T-helper 17 cell (primary cell): ENCODE data around the gene TMEM217. TPM values are rescaled to one million over a fixed set of nuclear protein-coding genes. Genes with fewer than 3 reads are reported as not detected.
A peak's percentile ranks its signal among the peaks of the same experiment; 100 is the strongest.
"Not testable (repeated sequence)": the region's sequence is repeated elsewhere in the genome, so short reads cannot be mapped to it uniquely, and the experiment has no call there.

Experiments
- ATAC-seq: fragments of 150-1000 bp; cut with Tn5 transposase; 2 replicates; pipeline ENCODE4 v1.10.0; 2021; ENCODE audit warnings: mild to moderate bottlenecking, moderate library complexity
- DNase-seq, 3 donors: peaks; one replicate each; pipeline versions ENCODE4 v3.0.0 to v3.0.0-alpha.2; 2020 to 2021
- H3K9me3 ChIP-seq: one replicate; pipeline ENCODE4 v1.7.0; 2013; ENCODE audit warnings: low read length, mild to moderate bottlenecking; ENCODE audit not compliant: control insufficient read depth, poor library complexity, severe bottlenecking
- H3K27ac Mint-ChIP-seq: one replicate; pipeline ENCODE4 v1.8.0; 2022; ENCODE audit warnings: mild to moderate bottlenecking, moderate library complexity, mixed read lengths
- H3K27me3 Mint-ChIP-seq: one replicate; pipeline ENCODE4 v1.8.0; 2022; ENCODE audit warnings: mixed read lengths
- H3K36me3 Mint-ChIP-seq: one replicate; pipeline ENCODE4 v1.8.0; 2022; ENCODE audit warnings: low read depth, mixed read lengths
- H3K4me1 Mint-ChIP-seq: one replicate; pipeline ENCODE4 v1.8.0; 2022; ENCODE audit warnings: mild to moderate bottlenecking, mixed read lengths
- H3K4me3 Mint-ChIP-seq: one replicate; pipeline ENCODE4 v1.8.0; 2022; ENCODE audit warnings: mild to moderate bottlenecking, moderate library complexity, mixed read lengths
- total RNA-seq, 4 donors: library from RNA in 2 of 4; stranded (reverse) in 2 of 4; gene quantifications; one replicate each; pipeline ENCODE4 v1.2.3 and lab custom pipeline; 2022 to 2026

TMEM217 gene
- total RNA-seq, 2 donors from 2014 or later, result 0.37 to 2.0 TPM

DNA sequence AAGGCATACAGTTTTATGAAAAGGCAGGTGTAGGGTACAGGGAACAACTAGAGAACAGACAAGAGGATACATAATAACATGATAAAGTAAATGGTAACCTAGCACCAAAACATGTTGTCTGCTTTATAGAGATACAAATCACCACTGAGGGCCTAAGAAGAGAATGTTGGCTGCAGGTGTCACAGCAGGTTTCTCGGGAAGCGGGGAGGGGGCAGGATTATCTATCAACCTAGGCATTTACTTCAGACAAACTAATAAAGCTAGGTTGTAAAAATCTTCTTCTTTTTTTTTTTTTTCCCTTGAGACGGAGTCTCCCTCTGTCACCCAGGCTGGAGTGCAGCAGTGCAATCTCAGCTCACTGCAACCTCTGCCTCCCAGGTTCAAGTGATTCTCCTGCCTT, 65.3 kb downstream of the TMEM217 start:
- Mint-ChIP-seq H3K4me3 (no peak overlapping the region), H3K27ac (no peak overlapping the region), H3K27me3 (no peaks in the 10 kb centered on the region), H3K4me1 (peaks cover 9% of the 10 kb centered on the region), H3K36me3 (no peaks in the 10 kb centered on the region)
- ATAC-seq (no peak), DNase-seq (no peak)
- H3K9me3 ChIP-seq, result no peaks in the 10 kb centered on the region

DNA sequence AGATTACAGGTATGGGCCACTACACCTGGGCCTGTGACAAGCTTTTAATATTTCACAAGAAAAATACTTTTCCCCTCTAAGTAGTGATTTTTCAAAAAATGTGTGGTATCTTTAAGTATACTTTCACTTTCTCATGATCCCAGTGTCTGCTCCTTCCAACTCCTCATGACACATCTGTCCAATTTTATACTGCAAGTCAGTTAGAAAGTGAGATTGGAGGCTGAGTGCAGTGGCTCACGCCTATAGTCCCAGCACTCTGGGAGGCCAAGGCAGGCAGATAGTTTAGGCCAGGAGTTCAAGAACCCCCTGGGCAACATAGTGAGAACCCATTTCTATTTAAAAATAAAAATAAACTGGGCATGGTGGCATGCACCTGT, 67.8 kb downstream of the TMEM217 start:
- no peaks in the 10 kb centered on the region for H3K36me3 Mint-ChIP-seq
- DNase-seq, result no peak
- peaks cover 14% of the 10 kb centered on the region for H3K4me1 Mint-ChIP-seq
- H3K27me3 Mint-ChIP-seq, result no peaks in the 10 kb centered on the region
- no peak overlapping the region for H3K4me3 Mint-ChIP-seq
- no peak for ATAC-seq
- H3K9me3 ChIP-seq, result no peaks in the 10 kb centered on the region
- H3K27ac Mint-ChIP-seq, result peak overlapping the region; percentile 61

DNA sequence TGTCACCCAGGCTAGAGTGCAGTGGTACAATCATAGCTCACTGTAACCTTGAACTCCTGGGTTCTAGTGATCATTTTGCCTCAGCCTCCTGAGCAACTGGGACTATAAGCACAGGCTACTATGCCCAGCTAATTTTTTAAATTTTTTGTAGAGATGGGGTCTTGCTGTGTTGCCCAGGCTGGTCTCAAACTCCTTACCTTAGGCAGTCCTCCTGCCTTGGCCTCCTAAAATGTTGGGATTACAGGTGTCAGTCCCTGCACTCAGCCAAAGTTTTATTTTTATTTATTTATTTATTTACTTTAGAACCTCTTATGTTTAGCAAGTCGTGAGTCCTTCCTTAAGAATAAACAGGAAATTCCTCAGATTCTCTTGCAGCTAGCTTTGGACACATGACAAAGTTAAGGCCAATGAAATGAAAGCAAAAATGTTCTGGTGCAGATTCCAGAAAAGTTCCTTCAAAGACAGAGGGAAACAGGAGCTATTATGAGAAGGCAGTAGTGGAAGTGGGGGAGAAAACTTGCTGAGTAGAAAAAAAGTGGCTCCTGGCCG, 68.9 kb downstream of the TMEM217 start:
- ATAC-seq (no peak), DNase-seq (no peak)
- H3K27ac Mint-ChIP-seq, result no peak overlapping the region
- H3K4me1 Mint-ChIP-seq, result peaks cover 13% of the 10 kb centered on the region
- H3K9me3 ChIP-seq, result no peaks in the 10 kb centered on the region
- no peaks in the 10 kb centered on the region for H3K36me3 Mint-ChIP-seq
- no peaks in the 10 kb centered on the region for H3K27me3 Mint-ChIP-seq
- no peak overlapping the region for H3K4me3 Mint-ChIP-seq

DNA sequence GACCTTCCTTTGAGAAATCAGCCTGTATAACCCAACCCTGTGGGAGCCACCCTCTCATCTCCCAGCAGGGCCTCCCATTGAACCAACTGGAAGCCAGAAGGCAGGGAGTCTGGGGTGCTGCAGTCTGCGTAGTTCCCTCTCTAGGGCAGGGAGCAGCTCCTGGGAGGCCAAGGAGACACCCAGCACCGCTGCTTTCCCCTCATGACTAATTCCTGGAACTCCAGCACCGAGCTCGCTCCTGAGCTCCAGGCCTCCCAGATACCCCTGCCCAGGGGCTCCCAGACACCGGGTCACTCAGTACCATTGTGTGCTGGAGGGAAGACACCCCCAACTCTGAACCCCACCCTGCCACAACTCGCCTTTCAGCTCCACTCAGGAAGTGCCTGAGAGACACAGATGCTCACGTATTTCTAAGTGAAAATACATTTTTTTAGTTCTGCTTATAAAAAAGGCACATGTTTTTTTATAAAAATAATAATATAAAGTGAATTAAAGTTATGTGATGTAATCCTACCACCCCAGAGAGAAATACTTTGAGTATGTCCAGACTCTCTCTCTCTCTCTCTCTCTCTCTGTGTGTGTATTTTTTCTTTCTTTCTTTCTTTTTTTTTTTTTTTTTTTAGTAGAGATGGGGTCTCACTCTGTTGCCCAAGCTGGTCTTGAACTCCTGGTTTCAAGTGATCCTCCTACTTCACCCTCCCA, 70.5 kb downstream of the TMEM217 start:
- peak overlapping the region; percentile 82 for H3K27ac Mint-ChIP-seq
- no peaks in the 10 kb centered on the region for H3K9me3 ChIP-seq
- DNase-seq (no peak), ATAC-seq (no peak)
- peak overlapping the region; percentile 19 for H3K4me3 Mint-ChIP-seq
- no peaks in the 10 kb centered on the region for H3K27me3 Mint-ChIP-seq
- H3K36me3 Mint-ChIP-seq, result no peaks in the 10 kb centered on the region
- peaks cover 21% of the 10 kb centered on the region for H3K4me1 Mint-ChIP-seq

DNA sequence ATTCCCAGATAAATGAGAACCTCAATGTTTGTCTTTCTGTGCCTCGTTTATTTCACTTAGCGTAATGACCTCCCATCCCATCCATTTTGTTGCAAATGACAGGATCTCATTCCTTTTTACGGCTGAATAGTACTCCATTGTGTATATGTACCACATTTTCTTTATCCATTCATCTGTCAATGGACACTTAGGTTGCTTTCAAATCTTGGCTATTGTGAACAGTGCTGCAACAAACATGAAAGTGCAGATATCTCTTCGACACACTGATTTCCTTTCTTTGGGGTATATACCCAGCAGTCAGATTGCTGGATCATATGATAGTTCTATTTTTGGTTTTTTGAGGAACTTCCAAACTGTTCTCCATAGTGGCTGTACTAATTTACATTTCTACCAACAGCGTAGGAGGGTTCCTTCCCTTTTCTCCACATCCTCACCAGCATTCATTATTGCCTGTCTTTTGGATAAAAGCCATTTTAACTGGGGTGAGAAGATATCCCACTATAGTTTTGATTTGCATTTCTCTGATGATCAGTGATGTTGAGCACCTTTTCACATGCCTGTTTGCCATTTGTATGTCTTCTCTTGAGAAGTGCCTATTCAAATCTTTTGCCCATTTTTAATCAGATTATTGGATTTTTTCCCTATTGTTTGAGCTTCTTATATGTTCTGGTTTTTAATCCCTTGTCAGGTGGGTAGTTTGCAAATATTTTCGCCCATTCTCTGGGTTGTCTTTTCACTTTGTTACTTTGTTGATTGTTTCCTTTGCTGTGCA, 71.8 kb downstream of the TMEM217 start:
- not testable (repeated sequence) for ATAC-seq, H3K27me3 Mint-ChIP-seq, DNase-seq, H3K36me3 Mint-ChIP-seq, H3K9me3 ChIP-seq
- peaks cover 25% of the 10 kb centered on the region for H3K4me1 Mint-ChIP-seq
- H3K4me3 Mint-ChIP-seq, result peak overlapping the region; percentile 60
- peak overlapping the region; percentile 82 for H3K27ac Mint-ChIP-seq

DNA sequence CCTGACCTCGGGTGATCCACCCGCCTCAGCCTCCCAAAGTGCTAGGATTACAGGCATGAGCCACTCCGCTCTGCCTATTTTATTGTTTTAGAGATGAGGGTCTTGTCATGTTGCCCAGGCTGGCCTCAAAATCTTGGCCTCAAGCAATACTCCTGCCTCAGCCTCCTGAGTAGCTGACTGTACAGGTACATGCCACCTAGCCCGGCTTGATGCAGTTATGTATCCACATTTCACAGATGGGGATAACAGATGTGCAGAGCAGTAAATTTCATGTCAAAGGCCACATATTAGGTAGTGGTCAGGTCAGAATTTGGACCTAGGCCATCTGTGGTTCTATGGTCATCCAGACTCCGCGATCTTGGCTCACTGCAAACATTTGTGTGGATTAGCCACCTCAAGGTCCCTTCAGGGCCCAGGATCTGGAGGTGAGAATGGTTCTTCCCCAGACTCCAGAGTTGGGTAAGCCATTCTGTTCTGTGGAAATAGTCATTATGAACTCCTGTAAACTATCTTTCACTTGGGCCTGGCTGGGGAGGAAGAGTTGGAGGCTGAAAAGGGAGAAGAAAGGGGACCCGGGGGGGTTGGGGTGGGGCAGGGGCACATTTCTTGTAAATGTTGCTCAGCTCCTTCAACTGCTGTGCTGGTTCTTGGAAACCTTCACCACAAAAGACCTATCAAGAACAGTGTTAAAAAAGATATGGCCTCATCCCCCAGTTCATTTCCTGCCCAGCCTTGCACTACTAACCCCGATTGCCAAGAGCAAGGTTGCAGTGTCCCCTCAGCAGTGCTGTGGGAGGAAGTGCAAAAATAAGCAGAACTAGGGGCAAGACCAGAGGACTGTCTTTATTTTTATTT, 75.0 kb downstream of the TMEM217 start:
- peak overlapping the region; percentile 19 for H3K4me3 Mint-ChIP-seq
- ATAC-seq (peak; percentile 98), DNase-seq (peak in 1 of 3 donors; percentile 15)
- H3K9me3 ChIP-seq, result no peaks in the 10 kb centered on the region
- no peaks in the 10 kb centered on the region for H3K27me3 Mint-ChIP-seq
- H3K4me1 Mint-ChIP-seq, result peaks cover 26% of the 10 kb centered on the region
- H3K27ac Mint-ChIP-seq, result peak overlapping the region; percentile 92
- H3K36me3 Mint-ChIP-seq, result no peaks in the 10 kb centered on the region

DNA sequence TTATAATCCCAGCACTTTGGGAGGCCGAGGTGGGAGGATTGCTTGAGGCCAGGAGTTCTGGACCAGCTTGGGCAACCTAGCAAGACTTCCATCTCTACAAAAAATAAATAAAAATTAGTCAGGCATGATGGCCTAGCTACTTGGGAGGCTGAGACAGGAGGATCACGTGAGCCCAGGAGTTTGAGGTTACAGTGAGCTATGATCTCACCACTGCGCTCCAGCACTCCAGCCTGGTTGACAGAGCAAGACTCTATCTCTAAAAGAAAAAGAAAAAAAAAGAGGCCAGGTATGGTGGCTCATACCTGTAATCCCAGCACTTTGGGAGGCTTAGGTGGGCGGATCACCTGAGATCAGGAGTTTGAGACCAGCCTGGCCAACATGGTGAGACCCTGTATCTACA, 77.3 kb downstream of the TMEM217 start:
- not testable (repeated sequence) for H3K4me3 Mint-ChIP-seq, ATAC-seq, DNase-seq, H3K36me3 Mint-ChIP-seq, H3K27me3 Mint-ChIP-seq, H3K9me3 ChIP-seq
- Mint-ChIP-seq H3K4me1 (peaks cover 32% of the 10 kb centered on the region), H3K27ac (peak overlapping the region; percentile 16)

DNA sequence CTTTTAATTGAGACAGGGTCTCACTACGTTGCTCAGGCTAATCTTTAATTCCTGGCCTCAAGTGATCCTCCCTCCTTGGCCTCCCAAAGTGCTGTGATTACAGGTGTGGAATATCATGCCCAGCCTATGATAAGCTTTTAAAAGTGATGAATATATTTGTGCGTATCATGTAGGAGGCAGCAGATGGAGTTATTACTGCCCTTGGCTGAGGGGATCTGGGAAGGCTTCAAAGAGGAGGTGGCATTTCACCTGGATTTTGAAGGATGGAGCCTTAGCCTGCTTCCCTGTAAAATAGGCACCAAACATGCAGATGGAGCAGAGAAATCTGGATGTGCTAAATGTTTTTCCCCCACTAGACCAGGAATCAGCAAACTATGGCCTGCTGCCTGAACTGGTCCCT, 77.9 kb downstream of the TMEM217 start:
- Mint-ChIP-seq H3K4me1 (peaks cover 37% of the 10 kb centered on the region), H3K4me3 (no peak overlapping the region), H3K27ac (peak overlapping the region; percentile 16), H3K27me3 (no peaks in the 10 kb centered on the region), H3K36me3 (peaks cover 1% of the 10 kb centered on the region)
- ATAC-seq (no peak), DNase-seq (no peak)
- no peaks in the 10 kb centered on the region for H3K9me3 ChIP-seq

DNA sequence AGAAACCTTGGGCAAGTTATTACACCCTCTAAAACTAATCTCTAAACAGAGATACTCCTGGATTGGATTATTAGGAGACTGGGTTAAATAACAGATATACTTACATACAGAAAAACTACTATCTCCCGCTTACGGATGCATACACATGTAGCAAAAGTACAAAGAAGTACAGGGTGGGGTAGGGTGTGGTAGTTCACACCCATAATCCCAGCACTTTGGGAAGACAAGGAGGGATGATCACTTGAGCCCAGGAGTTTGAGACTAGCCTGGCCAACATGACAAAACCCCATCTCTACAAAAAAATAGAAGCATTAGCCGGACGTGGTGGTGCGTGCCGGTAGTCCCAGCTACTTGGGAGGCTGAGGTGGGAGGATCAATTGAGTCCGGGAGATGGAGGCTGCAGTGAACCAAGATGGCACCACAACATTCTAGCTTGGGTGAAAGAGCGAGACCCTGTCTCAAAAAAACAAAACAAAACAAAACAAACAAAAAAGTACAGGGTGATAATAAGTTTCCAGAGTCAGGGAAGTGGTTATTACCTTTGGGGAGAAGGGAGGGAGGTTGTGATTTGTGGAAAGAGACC, 79.9 kb downstream of the TMEM217 start:
- peaks cover 12% of the 10 kb centered on the region for H3K36me3 Mint-ChIP-seq

DNA sequence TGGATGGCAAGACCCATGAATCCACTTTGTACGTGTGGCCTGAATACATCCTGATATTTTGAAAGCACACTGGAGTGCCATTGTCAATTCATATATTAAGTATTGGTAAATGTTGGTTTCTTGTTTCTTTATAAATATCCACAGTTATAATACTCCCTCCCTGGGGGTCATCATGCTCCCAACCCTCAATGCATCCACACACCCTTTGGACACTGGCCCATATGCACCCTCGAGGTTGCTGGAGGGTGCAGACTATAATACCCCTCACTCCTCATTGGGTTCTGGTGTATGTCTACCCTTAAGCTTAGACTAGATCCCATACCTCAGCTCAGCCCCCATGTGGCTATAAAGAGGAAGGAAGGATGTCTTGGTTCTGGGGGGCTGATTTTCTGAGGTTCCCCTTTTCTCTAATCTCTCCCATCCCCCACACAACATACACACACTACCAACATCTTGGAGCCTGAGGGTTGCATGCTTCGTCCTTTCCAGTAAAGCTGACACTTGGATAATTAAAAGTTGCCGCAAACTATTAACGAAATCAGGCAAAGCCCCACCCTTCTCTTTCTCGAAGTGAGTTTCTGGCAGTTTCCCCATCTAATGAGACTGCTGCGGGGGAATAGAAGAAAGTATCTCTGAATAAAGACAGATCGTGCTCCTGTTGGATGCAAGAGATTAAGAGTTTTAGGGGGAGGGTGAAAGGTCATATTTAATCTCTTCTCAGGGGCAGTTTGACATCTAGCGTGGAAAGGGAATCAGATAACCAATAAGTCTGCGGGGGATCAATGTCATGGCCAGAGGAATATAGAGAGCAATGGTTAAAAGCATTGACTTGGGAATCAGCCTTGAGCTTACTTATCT, 80.6 kb downstream of the TMEM217 start:
- H3K27ac Mint-ChIP-seq, result peak overlapping the region; percentile 99
- DNase-seq (no peak), ATAC-seq (no peak)
- peaks cover 48% of the 10 kb centered on the region for H3K4me1 Mint-ChIP-seq
- H3K36me3 Mint-ChIP-seq, result peaks cover 15% of the 10 kb centered on the region
- peak overlapping the region; percentile 45 for H3K4me3 Mint-ChIP-seq
- H3K27me3 Mint-ChIP-seq, result no peaks in the 10 kb centered on the region
- no peaks in the 10 kb centered on the region for H3K9me3 ChIP-seq

More for the DNA sequence above, 79.9 kb downstream of the TMEM217 start:
- no peak overlapping the region for H3K4me3 Mint-ChIP-seq
- peaks cover 48% of the 10 kb centered on the region for H3K4me1 Mint-ChIP-seq
- H3K27me3 Mint-ChIP-seq, result no peaks in the 10 kb centered on the region
- peak overlapping the region; percentile 39 for H3K27ac Mint-ChIP-seq
- no peak for ATAC-seq
- no peak for DNase-seq
- no peaks in the 10 kb centered on the region for H3K9me3 ChIP-seq

DNA sequence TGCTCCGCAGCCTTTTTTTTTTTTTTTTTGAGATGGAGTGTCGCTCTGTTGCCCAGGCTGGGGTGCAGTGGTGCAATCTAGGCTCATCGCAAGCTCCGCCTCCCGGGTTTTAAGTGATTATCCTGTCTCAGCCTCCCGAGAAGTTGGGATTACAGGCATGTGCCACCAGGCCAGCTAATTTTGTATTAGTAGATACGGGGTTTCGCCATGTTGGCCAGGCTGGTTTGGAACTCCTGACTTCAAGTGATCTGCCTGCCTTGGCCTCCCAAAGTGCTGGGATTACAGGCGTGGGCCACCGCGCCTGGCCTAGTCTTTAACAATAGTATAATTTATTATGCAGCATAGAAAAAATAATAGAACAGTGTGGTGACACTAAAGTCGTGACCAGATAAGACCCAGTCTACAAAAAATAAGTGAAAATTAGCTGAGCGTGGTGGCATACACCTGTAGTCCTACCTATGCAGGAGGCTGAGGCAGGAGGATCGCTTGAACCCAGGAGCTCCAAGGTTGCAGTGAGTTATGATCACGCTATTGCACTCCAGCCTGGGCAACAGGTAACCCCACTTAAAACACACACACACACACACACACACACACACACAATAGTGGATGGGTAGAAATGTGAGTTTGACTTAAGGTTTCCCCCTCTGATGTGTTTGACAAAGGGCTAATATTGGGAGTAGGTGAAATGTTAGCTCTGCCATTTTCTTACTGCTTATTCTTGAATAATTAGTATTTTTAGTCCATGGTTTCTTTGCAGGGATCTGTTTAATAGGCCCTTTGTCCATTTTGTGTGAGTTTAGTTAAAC, 81.5 kb downstream of the TMEM217 start:
- H3K9me3 ChIP-seq, result no peaks in the 10 kb centered on the region
- DNase-seq (no peak), ATAC-seq (no peak)
- Mint-ChIP-seq H3K4me3 (peak overlapping the region; percentile 43), H3K36me3 (peaks cover 20% of the 10 kb centered on the region), H3K27ac (peak overlapping the region; percentile 99), H3K27me3 (no peaks in the 10 kb centered on the region), H3K4me1 (peaks cover 51% of the 10 kb centered on the region)
